Tibial artery (tissue), 4 donors: ENCODE measurements around the gene LGR6.
A peak's percentile ranks its signal among the peaks of the same experiment; 100 is the strongest.

ENCODE experiments used
- DNase-seq, 2 donors: peaks; one replicate each; pipeline ENCODE4 v3.0.0-alpha.2; 2019
- H3K27ac ChIP-seq, 2 donors: fragments of 200-600 bp; sonication (generic) in 1 of 2; 1 replicate in 1 of 2; 2 replicates in 1 of 2; pipeline ENCODE4 v1.5.1; 2018 to 2019; ENCODE audit warnings: mild to moderate bottlenecking in 1 of 2
- H3K27me3 ChIP-seq, 2 donors: fragments of 200-600 bp; sonication (generic) in 1 of 2; one replicate each; pipeline versions ENCODE4 v1.5.1 to v1.6.0; 2016 to 2019
- H3K36me3 ChIP-seq, 3 donors: fragments of 200-600 bp; sonication (generic) in 2 of 3; one replicate each; pipeline ENCODE4 v1.5.1; 2016 to 2019; ENCODE audit warnings: mild to moderate bottlenecking in 2 of 3
- H3K4me1 ChIP-seq, 4 donors: fragments of 200-600 bp; sonication (generic) in 2 of 4; 1 replicate in 3 of 4; 2 replicates in 1 of 4; pipeline ENCODE4 v1.5.1; 2016 to 2019
- H3K4me3 ChIP-seq, 2 donors: fragments of 200-600 bp; sonication (generic) in 1 of 2; 1 replicate in 1 of 2; 2 replicates in 1 of 2; pipeline ENCODE4 v1.5.1; 2018 to 2019; ENCODE audit warnings: mild to moderate bottlenecking in 2 of 2
- H3K9me3 ChIP-seq, 3 donors: fragments of 200-600 bp; sonication (generic) in 1 of 3; one replicate each; pipeline ENCODE4 v1.5.1; 2016 to 2019
- CTCF ChIP-seq, 2 experiments: fragments of 200-600 bp in 1 of 2; fragments of 450-650 bp in 1 of 2; IDR thresholded peaks; one replicate each; pipeline ENCODE4 v1.5.1; 2017 to 2019; ENCODE audit warnings: antibody characterized with exemption in 2 of 2, mild to moderate bottlenecking in 1 of 2, moderate library complexity in 1 of 2
- intact Hi-C: fragments of 100-400 bp; cut with DNase I; formaldehyde crosslinking; loops from one replicate; pipeline ENCODE4 v1.15.0; 2023; ENCODE audit warnings: low total_unique reads

The LGR6 gene

GRCh38 chr1:202310071-202310725 is 116.6 kb downstream of the LGR6 start:
- DNase-seq: peak in 1 of 2 donors; percentile 31

GRCh38 chr1:202310746-202311145 is 117.1 kb downstream of the LGR6 start:
- H3K27ac ChIP-seq: no peak overlapping the region
- no peak for DNase-seq
- H3K36me3 ChIP-seq: peaks cover 0 to 36% (median 3%) of the 10 kb centered on the region in 3 donors
- H3K27me3 ChIP-seq: no peaks in the 10 kb centered on the region
- intact Hi-C loops: no loop called here
- TF ChIP-seq CTCF (IDR thresholded peaks at IDR 0.05): no peak
- H3K4me1 ChIP-seq: peaks cover 0 to 8% (median 4%) of the 10 kb centered on the region in 4 donors
- no peaks in the 10 kb centered on the region for H3K9me3 ChIP-seq
- no peak overlapping the region for H3K4me3 ChIP-seq

More at GRCh38 chr1:202310071-202310725, 116.6 kb downstream of the LGR6 start:
- Histone ChIP-seq H3K27me3 (no peaks in the 10 kb centered on the region), H3K36me3 (peaks cover 0 to 39% (median 3%) of the 10 kb centered on the region in 3 donors), H3K4me3 (no peak overlapping the region), H3K4me1 (peaks cover 0 to 9% (median 5%) of the 10 kb centered on the region in 4 donors), H3K27ac (no peak overlapping the region), H3K9me3 (no peaks in the 10 kb centered on the region)
- intact Hi-C loops: no loop called here
- no peak for TF ChIP-seq CTCF (IDR thresholded peaks at IDR 0.05)

- peak in 1 of 2 donors; percentile 24 for DNase-seq
- no peak for TF ChIP-seq CTCF (IDR thresholded peaks at IDR 0.05)
- no peaks in the 10 kb centered on the region for H3K27me3 ChIP-seq
- H3K36me3 ChIP-seq: peaks cover 0 to 26% (median 0%) of the 10 kb centered on the region in 3 donors
- intact Hi-C loops: no loop called here
- H3K4me1 ChIP-seq: peaks cover 0 to 8% (median 4%) of the 10 kb centered on the region in 4 donors
- no peaks in the 10 kb centered on the region for H3K9me3 ChIP-seq
- H3K27ac ChIP-seq: peak overlapping the region in 1 of 2 donors; percentile 10
- H3K4me3 ChIP-seq: no peak overlapping the region
Observed at GRCh38 chr1:202311875-202312635, 118.5 kb downstream of the LGR6 start.

- Histone ChIP-seq H3K27me3 (no peaks in the 10 kb centered on the region), H3K9me3 (no peaks in the 10 kb centered on the region), H3K4me1 (peaks cover 0 to 8% (median 4%) of the 10 kb centered on the region in 4 donors), H3K36me3 (peaks cover 0 to 40% (median 28%) of the 10 kb centered on the region in 3 donors), H3K4me3 (no peak overlapping the region), H3K27ac (no peak overlapping the region)
- DNase-seq: peak; percentile 64 to 81
- intact Hi-C loops: loop anchor here (2.0 kb wide), 1 partner anchor 127 kb away; no protein-coding TSS in a partner anchor
- TF ChIP-seq CTCF (IDR thresholded peaks at IDR 0.05): peak; percentile 90 to 93
Observed at GRCh38 chr1:202315576-202316168, 122.1 kb downstream of the LGR6 start.

GRCh38 chr1:202316186-202316585 is 122.6 kb downstream of the LGR6 start:
- H3K36me3 ChIP-seq: peaks cover 0 to 40% (median 28%) of the 10 kb centered on the region in 3 donors
- no peak overlapping the region for H3K27ac ChIP-seq
- H3K9me3 ChIP-seq: no peaks in the 10 kb centered on the region
- intact Hi-C loops: loop anchor here (2.0 kb wide), 1 partner anchor 127 kb away; no protein-coding TSS in a partner anchor
- DNase-seq: peak in 1 of 2 donors; percentile 10
- no peaks in the 10 kb centered on the region for H3K27me3 ChIP-seq
- no peak for TF ChIP-seq CTCF (IDR thresholded peaks at IDR 0.05)
- peaks cover 0 to 8% (median 4%) of the 10 kb centered on the region in 4 donors for H3K4me1 ChIP-seq
- H3K4me3 ChIP-seq: no peak overlapping the region
